Chondrocyte (in vitro differentiated cells): ENCODE results near the gene PRKAR1A. TPM values are rescaled to one million over a fixed set of nuclear protein-coding genes. Genes with fewer than 3 reads are reported as not detected.

Experiments
- DNase-seq: peaks from one replicate; pipeline ENCODE4 v3.0.0; 2021; ENCODE audit warnings: mixed read lengths, low spot score
- H3K27ac Mint-ChIP-seq: one replicate; pipeline ENCODE4 v1.8.0; 2021; ENCODE audit warnings: mild to moderate bottlenecking, moderate library complexity, mixed read lengths; ENCODE audit not compliant: unreplicated experiment
- H3K27me3 Mint-ChIP-seq: 2 replicates; pipeline ENCODE4 v1.8.0; 2021; ENCODE audit warnings: low read depth, mixed read lengths
- H3K36me3 Mint-ChIP-seq: 2 replicates; pipeline ENCODE4 v1.8.0; 2021; ENCODE audit warnings: low read depth, mixed read lengths
- H3K4me1 Mint-ChIP-seq: 2 replicates; pipeline ENCODE4 v1.8.0; 2021; ENCODE audit warnings: low read depth, mild to moderate bottlenecking, mixed read lengths
- H3K4me3 Mint-ChIP-seq: one replicate; pipeline ENCODE4 v1.8.0; 2021; ENCODE audit warnings: mild to moderate bottlenecking, moderate library complexity, mixed read lengths; ENCODE audit not compliant: unreplicated experiment
- H3K9me3 Mint-ChIP-seq: 2 replicates; pipeline ENCODE4 v1.8.0; 2021; ENCODE audit warnings: low read depth, mixed read lengths
- total RNA-seq: library from RNA; stranded (reverse); gene quantifications from 3 replicates; pipeline ENCODE4 v1.2.1, GENCODE V29; 2021
- TF ChIP-seq, protein P1 (sequence below): fragments of 200-600 bp; sonication (generic); IDR thresholded peaks from 2 replicates; pipeline ENCODE4 v1.5.0; 2021; ENCODE audit warnings: antibody characterized with exemption, mild to moderate bottlenecking, moderate library complexity

The PRKAR1A gene
- total RNA-seq, 1 donor from 2014 or later, result 269 TPM

DNA sequence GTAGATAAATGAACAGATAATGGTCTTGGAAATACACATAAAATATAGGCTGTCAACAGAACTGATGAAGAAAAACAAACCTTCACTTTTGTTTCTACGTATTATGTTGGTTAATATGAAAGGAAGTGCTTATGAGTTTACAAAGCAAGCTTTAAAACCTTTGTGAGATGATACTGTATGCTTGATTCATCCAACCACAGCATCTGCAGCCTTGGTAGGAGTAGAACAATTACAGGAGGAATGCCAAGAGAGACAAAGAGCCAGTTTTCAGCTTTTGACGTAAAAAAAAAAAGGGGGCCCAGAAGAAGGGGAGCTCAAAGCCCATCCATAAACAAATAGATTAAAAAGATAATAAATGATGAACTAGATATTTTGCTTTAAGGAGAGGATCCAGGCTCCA lies 75.6 kb downstream of the PRKAR1A start:
- H3K4me3 Mint-ChIP-seq, result no peak overlapping the region
- TF ChIP-seq, protein P1, sequence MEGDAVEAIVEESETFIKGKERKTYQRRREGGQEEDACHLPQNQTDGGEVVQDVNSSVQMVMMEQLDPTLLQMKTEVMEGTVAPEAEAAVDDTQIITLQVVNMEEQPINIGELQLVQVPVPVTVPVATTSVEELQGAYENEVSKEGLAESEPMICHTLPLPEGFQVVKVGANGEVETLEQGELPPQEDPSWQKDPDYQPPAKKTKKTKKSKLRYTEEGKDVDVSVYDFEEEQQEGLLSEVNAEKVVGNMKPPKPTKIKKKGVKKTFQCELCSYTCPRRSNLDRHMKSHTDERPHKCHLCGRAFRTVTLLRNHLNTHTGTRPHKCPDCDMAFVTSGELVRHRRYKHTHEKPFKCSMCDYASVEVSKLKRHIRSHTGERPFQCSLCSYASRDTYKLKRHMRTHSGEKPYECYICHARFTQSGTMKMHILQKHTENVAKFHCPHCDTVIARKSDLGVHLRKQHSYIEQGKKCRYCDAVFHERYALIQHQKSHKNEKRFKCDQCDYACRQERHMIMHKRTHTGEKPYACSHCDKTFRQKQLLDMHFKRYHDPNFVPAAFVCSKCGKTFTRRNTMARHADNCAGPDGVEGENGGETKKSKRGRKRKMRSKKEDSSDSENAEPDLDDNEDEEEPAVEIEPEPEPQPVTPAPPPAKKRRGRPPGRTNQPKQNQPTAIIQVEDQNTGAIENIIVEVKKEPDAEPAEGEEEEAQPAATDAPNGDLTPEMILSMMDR, result no peak
- no peaks in the 10 kb centered on the region for H3K4me1 Mint-ChIP-seq
- no peak for DNase-seq
- peaks cover 12% of the 10 kb centered on the region for H3K9me3 Mint-ChIP-seq
- H3K27ac Mint-ChIP-seq, result no peak overlapping the region
- H3K27me3 Mint-ChIP-seq, result peaks cover 10% of the 10 kb centered on the region
- H3K36me3 Mint-ChIP-seq, result no peaks in the 10 kb centered on the region

DNA sequence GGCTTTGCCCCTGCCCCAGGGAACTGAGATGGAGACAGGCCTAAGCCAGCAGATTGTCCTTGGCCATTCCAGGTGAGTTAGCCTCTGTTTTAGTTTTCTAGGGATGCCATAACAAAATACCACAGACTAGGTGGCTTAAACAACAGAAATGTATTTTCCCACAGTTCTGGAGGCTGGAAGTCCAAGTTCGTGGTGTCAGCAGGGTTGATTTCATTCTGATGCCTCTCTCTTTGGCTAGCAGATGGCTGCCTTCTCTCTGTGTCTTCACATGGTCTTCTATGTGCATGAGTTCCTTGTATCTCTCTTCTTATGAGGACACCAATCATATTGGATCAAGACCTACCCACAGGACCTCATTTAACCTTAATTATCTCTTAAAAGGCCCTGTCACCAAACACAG lies 76.1 kb downstream of the PRKAR1A start:
- TF ChIP-seq, protein P1, result no peak
- Mint-ChIP-seq H3K36me3 (no peaks in the 10 kb centered on the region), H3K27ac (no peak overlapping the region), H3K4me1 (no peaks in the 10 kb centered on the region), H3K4me3 (no peak overlapping the region), H3K27me3 (peaks cover 10% of the 10 kb centered on the region), H3K9me3 (peaks cover 12% of the 10 kb centered on the region)
- DNase-seq, result no peak

DNA sequence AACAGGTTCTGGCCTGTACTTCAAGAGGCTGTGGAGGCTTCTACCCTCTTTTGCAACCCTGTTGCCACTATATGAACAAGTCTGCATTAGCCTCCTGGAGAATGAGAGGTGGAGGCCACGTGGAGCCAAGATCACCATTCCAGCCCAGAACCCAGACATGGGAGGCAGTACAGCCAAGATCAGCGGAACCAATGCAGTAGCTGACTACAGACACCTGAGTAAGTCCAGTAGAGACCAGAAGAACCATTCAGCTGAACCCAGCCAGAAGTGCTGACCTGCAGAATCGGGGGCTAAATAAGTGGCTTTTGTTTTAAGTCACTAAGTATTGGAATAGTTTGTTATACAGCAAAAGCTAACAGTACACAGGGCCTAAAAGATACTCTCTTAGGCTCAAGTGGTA lies 76.9 kb downstream of the PRKAR1A start:
- no peaks in the 10 kb centered on the region for H3K4me1 Mint-ChIP-seq
- TF ChIP-seq, protein P1, result no peak
- H3K4me3 Mint-ChIP-seq, result no peak overlapping the region
- H3K27me3 Mint-ChIP-seq, result peaks cover 11% of the 10 kb centered on the region
- no peak for DNase-seq
- H3K9me3 Mint-ChIP-seq, result peaks cover 12% of the 10 kb centered on the region
- no peak overlapping the region for H3K27ac Mint-ChIP-seq
- H3K36me3 Mint-ChIP-seq, result no peaks in the 10 kb centered on the region

DNA sequence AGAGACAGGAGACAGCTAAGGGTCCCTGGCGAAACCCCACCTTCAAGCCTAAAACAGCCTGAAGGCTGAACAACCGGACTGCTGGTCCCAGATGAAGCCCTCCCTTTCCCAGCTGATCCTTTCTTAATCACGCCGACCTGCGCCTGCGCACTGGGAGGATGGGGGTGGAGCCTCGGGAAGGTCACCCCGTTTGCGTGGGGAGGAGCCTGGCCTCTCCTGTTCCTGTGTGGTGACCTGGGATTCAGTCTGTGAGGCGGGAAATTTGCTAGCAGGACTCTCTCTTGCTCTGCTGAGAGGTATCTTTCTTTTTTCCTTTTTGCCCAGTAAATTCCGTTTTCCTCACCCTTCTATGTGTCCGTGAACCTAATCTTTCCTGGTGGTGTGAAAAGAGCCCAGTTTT lies 79.4 kb downstream of the PRKAR1A start:
- no peak for DNase-seq
- H3K27me3 Mint-ChIP-seq, result peaks cover 14% of the 10 kb centered on the region
- H3K4me3 Mint-ChIP-seq, result no peak overlapping the region
- H3K4me1 Mint-ChIP-seq, result no peaks in the 10 kb centered on the region
- peaks cover 12% of the 10 kb centered on the region for H3K9me3 Mint-ChIP-seq
- H3K36me3 Mint-ChIP-seq, result no peaks in the 10 kb centered on the region
- TF ChIP-seq, protein P1, result no peak
- H3K27ac Mint-ChIP-seq, result no peak overlapping the region

DNA sequence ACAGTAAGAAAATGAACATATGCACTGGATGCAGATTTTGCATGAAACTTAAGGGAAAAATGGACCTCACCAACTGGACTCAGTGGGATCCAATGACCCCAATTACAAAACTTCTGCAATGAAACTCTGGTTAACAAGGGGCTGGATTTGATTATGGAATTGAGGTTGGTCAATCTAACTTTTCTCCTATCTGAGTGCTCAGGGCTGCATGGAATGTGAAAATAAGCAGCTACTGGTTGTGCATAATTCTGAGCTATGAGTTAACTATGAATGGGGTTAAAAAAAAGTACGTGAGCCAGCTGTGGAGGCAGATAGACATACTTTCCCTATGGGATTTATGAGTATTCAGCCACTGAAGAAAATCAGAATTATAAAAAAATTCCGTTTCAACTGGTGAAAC lies 79.8 kb downstream of the PRKAR1A start:
- H3K27ac Mint-ChIP-seq, result no peak overlapping the region
- H3K4me3 Mint-ChIP-seq, result no peak overlapping the region
- no peak for DNase-seq
- H3K36me3 Mint-ChIP-seq, result no peaks in the 10 kb centered on the region
- H3K4me1 Mint-ChIP-seq, result no peaks in the 10 kb centered on the region
- peaks cover 12% of the 10 kb centered on the region for H3K9me3 Mint-ChIP-seq
- TF ChIP-seq, protein P1, result no peak
- peaks cover 18% of the 10 kb centered on the region for H3K27me3 Mint-ChIP-seq
